Sigmoid colon (tissue), 7 donors: Measurements from ENCODE around the gene DRAM1. TPM values are rescaled to one million over a fixed set of nuclear protein-coding genes. Genes with fewer than 3 reads are reported as not detected.

ENCODE experiments used
- DNase-seq: peaks from one replicate; pipeline ENCODE4 v3.0.0-alpha.2; 2019
- H3K27ac ChIP-seq, 4 donors: fragments of 200-600 bp; sonication (generic); one replicate each; pipeline ENCODE4 v1.5.1; 2016 to 2019; ENCODE audit warnings: mild to moderate bottlenecking in 1 of 4
- H3K27me3 ChIP-seq, 3 donors: fragments of 200-600 bp; sonication (generic); one replicate each; pipeline ENCODE4 v1.5.1; 2019; ENCODE audit warnings: mild to moderate bottlenecking in 1 of 3
- H3K36me3 ChIP-seq, 4 donors: fragments of 200-600 bp; sonication (generic); one replicate each; pipeline ENCODE4 v1.5.1; 2016 to 2019
- H3K4me1 ChIP-seq, 4 donors: fragments of 200-600 bp; sonication (generic); one replicate each; pipeline ENCODE4 v1.5.1; 2017 to 2019
- H3K4me3 ChIP-seq, 4 donors: fragments of 200-600 bp; sonication (generic); one replicate each; pipeline ENCODE4 v1.5.1; 2017 to 2019; ENCODE audit warnings: mild to moderate bottlenecking in 2 of 4, moderate library complexity in 1 of 4
- H3K9me3 ChIP-seq, 4 donors: fragments of 200-600 bp in 3 of 4; sonication (generic) in 3 of 4; one replicate each; pipeline versions ENCODE4 v1.5.1 to v1.6.1; 2013 to 2019
- CTCF ChIP-seq, 4 experiments: fragments of 450-650 bp in 3 of 4; fragments of 200-600 bp in 1 of 4; IDR thresholded peaks; one replicate each; pipeline ENCODE4 v1.5.1; 2016 to 2019; ENCODE audit warnings: antibody characterized with exemption in 4 of 4, mild to moderate bottlenecking in 3 of 4, moderate library complexity in 2 of 4
- EP300 ChIP-seq, 4 donors: sonication (generic); formaldehyde crosslinking; IDR thresholded peaks; one replicate each; pipeline ENCODE4 v1.6.1; 2017; ENCODE audit warnings: antibody characterized with exemption in 4 of 4
- POLR2A ChIP-seq, 2 donors: fragments of 450-650 bp; IDR thresholded peaks; one replicate each; pipeline ENCODE4 v1.6.1; 2016; ENCODE audit warnings: antibody characterized with exemption in 2 of 2, mild to moderate bottlenecking in 2 of 2, moderate library complexity in 2 of 2
- POLR2AphosphoS5 ChIP-seq, 4 donors: sonication (generic); formaldehyde crosslinking; IDR thresholded peaks; one replicate each; pipeline ENCODE4 v1.6.1; 2017; ENCODE audit warnings: antibody characterized with exemption in 4 of 4
- WGBS, 2 donors: extraction: QIAGEN DNeasy Blood & Tissue Kit; methylation state at CpG; one replicate each; pipeline ENCODE4 v1.1.7; 2013; 5-methylcytosine and 5-hydroxymethylcytosine counted together
- intact Hi-C: fragments of 100-400 bp; cut with DNase I; formaldehyde crosslinking; loops from one replicate; pipeline ENCODE4 v1.15.1; 2023
- polyA plus RNA-seq, 3 donors: library from polyadenylated mRNA; stranded (reverse); fragments of 200-250 nt; gene quantifications; one replicate each; pipeline ENCODE4 v1.2.3, GENCODE V29; 2013
- total RNA-seq, 4 donors: library from RNA; depleted of rRNA; stranded (reverse); fragments of >200 nt; gene quantifications; one replicate each; pipeline ENCODE4 v1.1.0, GENCODE V29; 2016
- donor health status: healthy with polysubstance abuse.
- donor health status: Bipolar disorder and iron deficiency.
- donor health status: healthy.

DRAM1 gene
- total and polyA plus RNA-seq, 7 donors, result 4.2 to 21.6 (median 15.3) TPM

DNA sequence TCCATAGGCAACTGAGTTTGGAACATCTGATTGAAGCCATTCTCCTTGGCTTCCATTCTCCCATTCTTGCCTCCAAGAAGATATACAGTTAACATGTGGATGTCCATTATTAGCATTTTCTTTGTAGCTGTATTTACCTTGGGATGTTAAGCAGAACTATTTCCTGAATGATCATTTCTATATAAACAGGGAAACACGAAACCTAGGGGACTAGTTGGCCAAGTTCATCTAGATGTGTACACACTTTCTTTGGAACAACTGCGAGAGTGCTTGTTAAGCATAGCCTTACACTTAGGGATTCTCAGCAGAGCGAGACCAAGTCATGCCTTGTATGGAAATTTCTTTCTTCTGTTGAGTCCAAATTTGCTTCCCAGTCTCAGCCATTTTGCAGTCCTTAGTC is 42.1 kb downstream of the DRAM1 start:
- TF ChIP-seq POLR2A (IDR thresholded peaks at IDR 0.05) (no peak), CTCF (IDR thresholded peaks at IDR 0.05) (no peak), EP300 (IDR thresholded peaks at IDR 0.05) (no peak), POLR2AphosphoS5 (IDR thresholded peaks at IDR 0.05) (no peak)
- 73 to 90% methylated on average over 3 of the region's 3 CpGs for WGBS, 2 donors
- Histone ChIP-seq H3K36me3 (peaks cover 0 to 18% (median 3%) of the 10 kb centered on the region in 4 donors), H3K27me3 (no peaks in the 10 kb centered on the region), H3K4me1 (peaks cover 0 to 3% (median 0%) of the 10 kb centered on the region in 4 donors), H3K9me3 (no peaks in the 10 kb centered on the region), H3K27ac (no peak overlapping the region), H3K4me3 (no peak overlapping the region)
- no peak for DNase-seq
- intact Hi-C loops, result no loop called here

DNA sequence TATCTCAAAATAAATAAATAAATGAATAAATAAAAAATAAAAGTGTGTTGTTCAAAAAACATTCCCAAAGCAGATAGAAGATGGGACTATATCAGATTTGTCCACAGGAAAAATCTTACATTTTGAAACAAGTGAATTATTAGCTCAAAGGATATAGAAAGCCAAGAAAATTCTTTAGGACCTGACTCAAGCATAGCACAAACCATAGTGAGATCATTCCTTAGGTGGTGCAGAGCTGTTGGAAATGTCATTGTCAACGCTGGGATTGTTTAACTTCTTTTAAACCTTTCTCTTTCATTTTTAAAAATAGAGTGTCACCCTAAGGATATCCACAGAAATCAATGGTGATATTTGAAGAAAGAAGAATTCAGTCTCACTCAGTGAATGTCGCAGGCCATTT is 43.5 kb downstream of the DRAM1 start:
- intact Hi-C loops, result no loop called here
- no peak for TF ChIP-seq CTCF (IDR thresholded peaks at IDR 0.05)
- TF ChIP-seq POLR2A (IDR thresholded peaks at IDR 0.05), result no peak
- TF ChIP-seq POLR2AphosphoS5 (IDR thresholded peaks at IDR 0.05), result no peak
- TF ChIP-seq EP300 (IDR thresholded peaks at IDR 0.05), result no peak
- no peak overlapping the region for H3K27ac ChIP-seq
- H3K4me3 ChIP-seq, result no peak overlapping the region
- 82 to 84% methylated on average over 2 of the region's 2 CpGs for WGBS, 2 donors
- H3K27me3 ChIP-seq, result no peaks in the 10 kb centered on the region
- no peaks in the 10 kb centered on the region for H3K9me3 ChIP-seq
- DNase-seq, result no peak
- H3K36me3 ChIP-seq, result peaks cover 0 to 18% (median 3%) of the 10 kb centered on the region in 4 donors
- H3K4me1 ChIP-seq, result peaks cover 0 to 3% (median 0%) of the 10 kb centered on the region in 4 donors

DNA sequence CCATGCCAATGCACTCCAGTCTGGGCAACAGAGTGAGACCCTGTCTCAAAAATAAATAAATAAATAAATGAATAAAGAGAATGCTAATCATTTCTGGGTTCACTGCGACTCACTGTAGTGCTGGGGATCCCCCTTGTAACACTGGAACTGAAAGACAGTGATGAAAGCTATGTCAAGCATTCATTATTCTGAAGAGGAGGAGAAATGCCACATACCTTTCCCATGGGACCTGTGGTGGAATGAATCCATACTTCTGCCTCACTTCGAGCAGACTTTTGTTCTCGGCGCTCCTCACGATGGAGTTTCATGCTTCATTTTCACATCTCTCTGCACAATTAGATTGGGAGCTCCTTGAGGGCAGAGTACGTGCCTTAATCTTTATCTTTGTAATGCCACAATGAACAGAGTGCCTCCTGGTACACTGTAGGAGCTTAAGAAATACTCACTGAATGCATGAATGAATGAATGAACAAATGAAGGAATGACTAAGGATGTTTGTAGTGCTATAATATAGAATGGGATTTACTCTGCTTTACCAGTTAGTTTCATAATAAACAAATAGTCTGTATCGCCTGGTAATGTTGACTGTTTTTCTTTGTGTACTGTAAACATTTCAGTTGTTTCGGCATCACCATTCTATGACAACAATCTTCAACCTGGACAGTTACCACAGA is 45.8 kb downstream of the DRAM1 start:
- intact Hi-C loops, result no loop called here
- WGBS, 2 donors, result 91 to 93% methylated on average over 8 of the region's 8 CpGs

DNA sequence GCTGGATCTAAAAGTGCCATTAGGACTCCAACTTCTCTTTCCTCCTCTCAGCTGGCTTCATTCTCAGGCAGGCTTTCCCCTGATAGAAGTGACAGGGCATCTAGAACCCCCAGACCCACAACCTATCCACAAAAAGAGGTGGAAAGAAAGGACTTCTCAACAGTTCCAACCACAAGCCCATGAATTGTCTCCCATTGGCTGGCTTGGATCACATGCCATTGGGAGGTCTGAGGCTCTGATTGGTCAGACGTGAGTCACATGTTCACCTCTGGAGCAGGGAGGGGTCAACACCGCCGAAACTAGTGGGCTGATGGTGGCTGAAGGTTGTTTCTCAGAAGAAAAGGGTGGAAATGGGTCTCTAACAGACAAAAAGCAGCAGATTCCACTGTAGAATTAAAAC is 47.2 kb downstream of the DRAM1 start:
- peaks cover 0 to 18% (median 3%) of the 10 kb centered on the region in 4 donors for H3K36me3 ChIP-seq
- H3K27me3 ChIP-seq, result no peaks in the 10 kb centered on the region
- 82 to 93% methylated on average over 3 of the region's 3 CpGs for WGBS, 2 donors
- no peaks in the 10 kb centered on the region for H3K9me3 ChIP-seq
- H3K4me1 ChIP-seq, result no peaks in the 10 kb centered on the region
- H3K27ac ChIP-seq, result peak overlapping the region in 2 of 4 donors; percentile 20 to 67
- TF ChIP-seq CTCF (IDR thresholded peaks at IDR 0.05), result no peak
- no peak for TF ChIP-seq POLR2A (IDR thresholded peaks at IDR 0.05)
- no peak for TF ChIP-seq POLR2AphosphoS5 (IDR thresholded peaks at IDR 0.05)
- TF ChIP-seq EP300 (IDR thresholded peaks at IDR 0.05), result no peak
- DNase-seq, result no peak
- no peak overlapping the region for H3K4me3 ChIP-seq
- intact Hi-C loops, result no loop called here

More for the DNA sequence above, 45.8 kb downstream of the DRAM1 start:
- TF ChIP-seq POLR2A (IDR thresholded peaks at IDR 0.05) (no peak), POLR2AphosphoS5 (IDR thresholded peaks at IDR 0.05) (no peak), EP300 (IDR thresholded peaks at IDR 0.05) (no peak), CTCF (IDR thresholded peaks at IDR 0.05) (no peak)
- Histone ChIP-seq H3K4me1 (no peaks in the 10 kb centered on the region), H3K27ac (no peak overlapping the region), H3K27me3 (no peaks in the 10 kb centered on the region), H3K4me3 (no peak overlapping the region), H3K9me3 (no peaks in the 10 kb centered on the region), H3K36me3 (peaks cover 0 to 18% (median 3%) of the 10 kb centered on the region in 4 donors)
- no peak for DNase-seq
